HepG2 (cell line): ENCODE data around the gene MCAT. TPM values are rescaled to one million over a fixed set of nuclear protein-coding genes. Genes with fewer than 3 reads are reported as not detected.

Experiments
- ATAC-seq: fragments of 200-7000 bp; cut with Tn5 transposase; 3 replicates; pipeline ENCODE4 v1.9.1; 2020; ENCODE audit warnings: mild to moderate bottlenecking, moderate library complexity
- BruUV-seq: library from RNA; stranded (reverse); fragments of 400-500 nt; replicated peaks from 2 replicates; lab custom pipeline; 2021; lab: Mats Ljungman, UMichigan
- CTCF ChIA-PET: fragments of 300-600 bp; formaldehyde crosslinking; extraction: SDS; loops from one replicate; lab custom pipeline; 2021; ENCODE audit warnings: low total read pairs, inconsistent platforms, low intra/inter-chr PET ratio; lab: Yijun Ruan, JAX
- POLR2A ChIA-PET: fragments of 350-600 bp; sonication (Branson Sonifier 250); formaldehyde crosslinking; loops from one replicate; lab custom pipeline; 2020; ENCODE audit warnings: antibody characterized with exemption, inconsistent platforms; lab: Yijun Ruan, JAX
- DNase-seq: peaks from one replicate; pipeline ENCODE4 v3.0.0-alpha.2; 2015; ENCODE audit warnings: low spot score
- FAIRE-seq: peaks from 3 replicates; lab custom pipeline; 2011; peaks lifted over from hg19 to GRCh38; lab: Jason Lieb, UNC
- H2AFZ ChIP-seq: one replicate; pipeline ENCODE4 v1.6.1; 2011; ENCODE audit warnings: low read length, inconsistent platforms
- H3K27ac ChIP-seq: fragments of 300-600 bp; 3 replicates; pipeline ENCODE4 v1.8.0; 2011; ENCODE audit warnings: mixed run types, mild to moderate bottlenecking, mixed read lengths, low read length, inconsistent platforms; ENCODE audit not compliant: insufficient read depth; ENCODE audit errors: extremely low read length
- H3K27me3 ChIP-seq, 2 experiments: fragments of 200-600 bp in 1 of 2; 2 replicates in 1 of 2; 3 replicates in 1 of 2; pipeline versions ENCODE4 v1.6.0 to v1.8.0; 2011; ENCODE audit warnings: low read length in 2 of 2, mild to moderate bottlenecking in 2 of 2, moderate library complexity in 2 of 2, inconsistent platforms in 1 of 2; ENCODE audit not compliant: insufficient read depth in 2 of 2, control insufficient read depth in 1 of 2
- H3K36me3 ChIP-seq, 2 experiments: fragments of 200-600 bp in 1 of 2; replicated peaks in 1 of 2; 2 replicates in 1 of 2; 3 replicates in 1 of 2; pipeline versions ENCODE4 v1.5.1 to v1.8.0; 2011; ENCODE audit warnings: low read length in 2 of 2, inconsistent platforms in 1 of 2; ENCODE audit not compliant: insufficient read depth in 2 of 2, control insufficient read depth in 1 of 2
- H3K4me1 ChIP-seq: 2 replicates; pipeline ENCODE4 v1.5.1; 2012; ENCODE audit warnings: low read length, inconsistent platforms; ENCODE audit not compliant: insufficient read depth
- H3K4me2 ChIP-seq: 2 replicates; pipeline ENCODE4 v1.6.0; 2011; ENCODE audit warnings: low read depth, low read length, inconsistent platforms
- H3K4me3 ChIP-seq, 3 experiments: fragments of 200-600 bp in 1 of 3; sonication (generic), shearing (Covaris generic) in 1 of 3; replicated peaks in 1 of 3; 2 replicates each; pipeline ENCODE4 v1.5.1; 2011 to 2016; ENCODE audit warnings: low read length in 3 of 3, inconsistent platforms in 2 of 3, low read depth in 2 of 3, mild to moderate bottlenecking in 2 of 3, control low read depth in 1 of 3, mixed read lengths in 1 of 3; ENCODE audit not compliant: insufficient read depth in 1 of 3
- H3K79me2 ChIP-seq: one replicate; pipeline ENCODE4 v1.6.1; 2011; ENCODE audit warnings: low read length, inconsistent platforms; ENCODE audit not compliant: insufficient read depth
- H3K9ac ChIP-seq: 2 replicates; pipeline ENCODE4 v1.6.0; 2011; ENCODE audit warnings: mild to moderate bottlenecking, low read depth, low read length, inconsistent platforms; ENCODE audit not compliant: insufficient read depth
- H3K9me3 ChIP-seq: 2 replicates; pipeline ENCODE4 v1.5.1; 2012; ENCODE audit warnings: mild to moderate bottlenecking, low read length
- H4K20me1 ChIP-seq: 2 replicates; pipeline ENCODE4 v1.6.0; 2011; ENCODE audit warnings: inconsistent platforms, mild to moderate bottlenecking, low read length, moderate library complexity; ENCODE audit not compliant: insufficient read depth
- AGO2 ChIP-seq: fragments of 200-400 bp; formaldehyde crosslinking; optimal IDR thresholded peaks from 2 replicates; pipeline ENCODE3; 2017; ENCODE audit warnings: mild to moderate bottlenecking, low read depth, low read length, moderate library complexity
- GATA4 ChIP-seq: sonication (generic); IDR thresholded peaks from 2 replicates; pipeline ENCODE4 v1.6.1; 2016; ENCODE audit warnings: antibody characterized with exemption, low read depth, borderline replicate concordance
- RBFOX2 ChIP-seq: fragments of 200-400 bp; formaldehyde crosslinking; IDR thresholded peaks from 2 replicates; pipeline ENCODE4 v1.6.1; 2017; ENCODE audit warnings: low read depth, mild to moderate bottlenecking, low read length
- REL ChIP-seq: sonication (generic); formaldehyde crosslinking; conservative IDR thresholded peaks from 2 replicates; pipeline ENCODE4 v1.8.0; 2022; ENCODE audit warnings: mild to moderate bottlenecking, missing genetic modification reagents, moderate library complexity
- SALL2 ChIP-seq: sonication (generic); formaldehyde crosslinking; IDR thresholded peaks from 2 replicates; pipeline ENCODE4 v1.8.1; 2023; ENCODE audit warnings: mild to moderate bottlenecking, missing genetic modification reagents, inconsistent platforms
- SATB2 ChIP-seq: sonication (generic); formaldehyde crosslinking; IDR thresholded peaks from 2 replicates; pipeline ENCODE4 v1.5.0; 2020; ENCODE audit warnings: missing genetic modification reagents
- WGBS: methylation state at CpG from one replicate; pipeline ENCODE4 v1.1.6; 2017; ENCODE audit warnings: low lambda C conversion rate; 5-methylcytosine and 5-hydroxymethylcytosine counted together
- in situ Hi-C: cut with HindIII; loops from 2 replicates; pipeline ENCODE4 v1.10.0; 2017; ENCODE audit warnings: low pct_unique_long_range_greater_than_20kb; ENCODE audit not compliant: extremely low pct_ligation_motif_present
- intact Hi-C: fragments of 100-400 bp; cut with micrococcal nuclease; formaldehyde crosslinking; loops from one replicate; pipeline ENCODE4 v1.10.0; 2022; ENCODE audit not compliant: unreplicated experiment
- polyA plus RNA-seq, 8 experiments: library from polyadenylated mRNA; depleted of rRNA in 3 of 8; stranded (reverse) in 7 of 8; unstranded in 1 of 8; fragments of >200 nt; fragmentation: Illumina TruSeq in 4 of 8; extraction: Trizol in 4 of 8; gene quantifications; 2 replicates each; pipeline versions ENCODE4 v1.2.1 to v1.2.3, GENCODE V29; 2011 to 2016; ENCODE audit warnings: low read depth in 4 of 8, missing spikeins in 1 of 8, mixed read lengths in 1 of 8; ENCODE audit not compliant: insufficient read depth in 1 of 8
- total RNA-seq, 5 experiments: library from RNA; depleted of rRNA; stranded (reverse); fragments of >200 nt; fragmentation: Illumina TruSeq; extraction: Trizol; gene quantifications; 2 replicates each; pipeline ENCODE4 v1.2.3, GENCODE V29; 2016; ENCODE audit warnings: low read depth in 1 of 5
- TF ChIP-seq, protein P1 (sequence below): sonication (generic); formaldehyde crosslinking; IDR thresholded peaks from 2 replicates; pipeline ENCODE4 v1.5.1; 2020; ENCODE audit warnings: missing genetic modification reagents, mild to moderate bottlenecking, borderline replicate concordance

The MCAT gene
- total and polyA plus RNA-seq, 2 of the 13 experiments (the other 11 are each of a cell fraction or from before 2014, with no cell fraction given) = 9.3 to 16.7 TPM

DNA sequence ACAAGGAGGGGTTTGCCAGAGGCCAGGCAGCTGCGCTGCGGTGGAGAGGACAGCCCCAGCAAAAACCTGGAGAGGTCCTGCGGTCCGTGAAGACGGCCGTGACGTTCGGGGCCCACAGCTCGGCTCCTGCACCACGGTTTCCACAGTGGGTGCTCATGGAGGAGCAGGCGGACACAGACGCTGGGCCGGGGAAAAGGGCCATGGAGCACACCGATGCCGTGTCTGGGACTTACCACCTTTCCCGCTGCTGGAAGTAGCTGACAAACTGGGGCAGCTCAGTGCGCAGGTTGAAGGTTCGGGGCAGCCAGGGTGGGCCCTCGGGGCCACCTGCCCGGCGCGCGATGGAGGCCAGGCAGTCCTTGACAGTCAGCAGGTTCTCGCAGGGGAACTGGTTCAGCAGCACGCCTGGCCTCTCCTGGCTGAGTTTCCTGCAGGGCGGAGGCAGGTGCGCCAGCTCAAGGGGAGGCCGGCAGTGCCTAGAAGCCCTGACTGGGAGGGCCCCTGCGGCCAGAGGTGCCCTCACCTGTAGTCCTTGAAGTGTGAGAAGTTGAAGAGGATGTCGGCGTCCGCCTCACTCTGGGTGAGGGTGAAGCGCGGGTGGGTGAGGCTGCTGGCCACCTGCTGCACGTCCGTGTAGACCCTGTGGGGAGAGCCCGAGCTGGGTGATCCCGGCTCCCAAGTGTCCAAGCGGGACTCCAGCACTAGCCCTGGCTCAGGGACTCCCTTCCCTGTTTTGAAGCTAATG is 30.9 kb upstream of the MCAT start:
- no peak for FAIRE-seq
- Histone ChIP-seq H3K4me3 (no peak overlapping the region), H3K79me2 (no peaks in the 10 kb centered on the region), H3K4me2 (no peak overlapping the region), H3K36me3 (peaks cover 22 to 47% of the 10 kb centered on the region in 2 experiments; a peak in 4 of 5 replicates), H4K20me1 (no peaks in the 10 kb centered on the region), H3K9ac (no peak overlapping the region), H3K27me3 (no peaks in the 10 kb centered on the region), H3K27ac (no peak overlapping the region), H3K9me3 (no peaks in the 10 kb centered on the region), H2AFZ (no peak overlapping the region), H3K4me1 (no peaks in the 10 kb centered on the region)
- POLR2A ChIA-PET = no interaction called here
- DNase-seq = no peak
- no TSS peak for BruUV-seq
- WGBS = 97% methylated on average over 32 of the region's 39 CpGs
- TF ChIP-seq RBFOX2 (0 out of 2 replicates have a peak, but pooled peaks have one; percentile 26), AGO2 (peak; percentile 14)
- TF ChIP-seq, protein P1, sequence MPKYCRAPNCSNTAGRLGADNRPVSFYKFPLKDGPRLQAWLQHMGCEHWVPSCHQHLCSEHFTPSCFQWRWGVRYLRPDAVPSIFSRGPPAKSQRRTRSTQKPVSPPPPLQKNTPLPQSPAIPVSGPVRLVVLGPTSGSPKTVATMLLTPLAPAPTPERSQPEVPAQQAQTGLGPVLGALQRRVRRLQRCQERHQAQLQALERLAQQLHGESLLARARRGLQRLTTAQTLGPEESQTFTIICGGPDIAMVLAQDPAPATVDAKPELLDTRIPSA (CRISPR knock-in tag) = no peak
- intact Hi-C loops = no loop called here
- in situ Hi-C loops = no loop called here
- no peak for ATAC-seq
- CTCF ChIA-PET = no interaction called here

DNA sequence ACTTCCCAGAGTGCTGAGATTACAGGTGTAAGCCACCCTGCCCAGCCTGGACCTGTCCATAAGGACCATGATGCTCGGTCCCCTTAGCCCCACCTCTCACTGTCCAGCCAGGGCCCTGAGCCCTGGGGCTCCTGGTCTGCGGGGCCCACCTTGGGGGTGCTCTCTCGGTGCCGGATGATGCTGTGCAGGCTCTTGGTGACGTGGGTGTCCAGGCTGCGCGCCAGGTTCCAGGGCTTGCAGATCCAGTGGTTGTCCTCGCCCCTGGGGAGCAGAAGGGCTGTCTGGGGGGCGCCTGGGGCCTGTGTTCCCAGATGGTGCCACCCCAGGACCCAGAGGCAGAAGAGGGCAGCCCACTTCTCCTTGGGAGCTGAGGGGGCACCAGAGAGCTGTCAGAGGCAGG is 30.4 kb upstream of the MCAT start:
- H3K4me1 ChIP-seq = no peaks in the 10 kb centered on the region
- in situ Hi-C loops = no loop called here
- BruUV-seq = no TSS peak
- H3K4me3 ChIP-seq = no peak overlapping the region
- no peak overlapping the region for H3K9ac ChIP-seq
- no peak for DNase-seq
- H3K4me2 ChIP-seq = no peak overlapping the region
- ATAC-seq = no peak
- intact Hi-C loops = no loop called here
- no peak for FAIRE-seq
- no peak for TF ChIP-seq REL (CRISPR knock-in tag)
- TF ChIP-seq SALL2 (CRISPR knock-in tag) = no peak
- TF ChIP-seq SATB2 (CRISPR knock-in tag) = no peak
- no peak for TF ChIP-seq GATA4
- CTCF ChIA-PET = no interaction called here
- H2AFZ ChIP-seq = no peak overlapping the region
- H3K27ac ChIP-seq = no peak overlapping the region
- no peaks in the 10 kb centered on the region for H4K20me1 ChIP-seq
- H3K9me3 ChIP-seq = no peaks in the 10 kb centered on the region
- H3K79me2 ChIP-seq = no peaks in the 10 kb centered on the region
- WGBS = 100% methylated on average over 3 of the region's 9 CpGs
- H3K36me3 ChIP-seq = peaks cover 19 to 41% of the 10 kb centered on the region in 2 experiments; a peak in 4 of 5 replicates
- POLR2A ChIA-PET = no interaction called here
- no peaks in the 10 kb centered on the region for H3K27me3 ChIP-seq
